Measurements from ENCODE around the gene PRDX4. TPM values are rescaled to one million over a fixed set of nuclear protein-coding genes. Genes with fewer than 3 reads are reported as not detected.

Gene PRDX4
- total RNA-seq, 1 experiment from 2014 or later = 276 TPM

- Histone ChIP-seq H3K79me2 (ENCODE audit: low read length) (no peaks in the 10 kb centered on the region), H3K9me3 (ENCODE audit: low read length) (no peaks in the 10 kb centered on the region), H3K4me3 (ENCODE audit: low read length) (no peak overlapping the region), H3F3A (ENCODE audit: low read length, unreplicated experiment) (no peaks in the 10 kb centered on the region), H3K9me2 (replicated peaks; ENCODE audit: low read length) (no peaks in the 10 kb centered on the region), H3K27ac (ENCODE audit: low read length) (no peak overlapping the region), H2AFZ (ENCODE audit: low read length) (no peak overlapping the region), H3K4me2 (ENCODE audit: low read length) (no peak overlapping the region), H3K36me3 (ENCODE audit: low read depth, low read length) (peaks cover 30% of the 10 kb centered on the region), H3K4me1 (ENCODE audit: insufficient read depth, low read length) (no peaks in the 10 kb centered on the region), H3K9ac (ENCODE audit: low read length) (no peak overlapping the region), H4K20me1 (ENCODE audit: low read length) (no peaks in the 10 kb centered on the region), H3K27me3 (ENCODE audit: low read length) (no peaks in the 10 kb centered on the region)
- ATAC-seq (no peak), DNase-seq (no peak)
- intact Hi-C loops (cut with micrococcal nuclease) = no loop called here
- TF ChIP-seq EZH2 (IDR thresholded peaks at IDR 0.05; ENCODE audit: low read length, unreplicated experiment) = no peak
- no peak for TF ChIP-seq EZH2phosphoT487 (IDR thresholded peaks at IDR 0.05; ENCODE audit: borderline replicate concordance, low read length)
- no peak for TF ChIP-seq CTCF (conservative IDR thresholded peaks at IDR 0.05; ENCODE audit: low read depth, low read length)
- no TSS peak for BruUV-seq (replicated peaks)
- ChIA-PET CTCF (interaction anchor here (0.6 kb wide), 1 partner anchor 161 kb away, joined by 11 read pairs; no protein-coding TSS in a partner anchor), POLR2A (ENCODE audit: unreplicated experiment) (no interaction called here)
Measured at GRCh38 chrX:23704673-23705206, 37.4 kb downstream of the PRDX4 start.

- Histone ChIP-seq H3K27me3 (ENCODE audit: low read length) (no peaks in the 10 kb centered on the region), H3K9me3 (ENCODE audit: low read length) (no peaks in the 10 kb centered on the region), H3K9ac (ENCODE audit: low read length) (no peak overlapping the region), H3K4me2 (ENCODE audit: low read length) (no peak overlapping the region), H3K9me2 (replicated peaks; ENCODE audit: low read length) (no peaks in the 10 kb centered on the region), H3F3A (ENCODE audit: low read length, unreplicated experiment) (no peaks in the 10 kb centered on the region), H2AFZ (ENCODE audit: low read length) (no peak overlapping the region), H3K79me2 (ENCODE audit: low read length) (no peaks in the 10 kb centered on the region), H4K20me1 (ENCODE audit: low read length) (no peaks in the 10 kb centered on the region), H3K4me3 (ENCODE audit: low read length) (no peak overlapping the region), H3K4me1 (ENCODE audit: insufficient read depth, low read length) (no peaks in the 10 kb centered on the region), H3K36me3 (ENCODE audit: low read depth, low read length) (peaks cover 30% of the 10 kb centered on the region), H3K27ac (ENCODE audit: low read length) (no peak overlapping the region)
- no peak for ATAC-seq
- ChIA-PET POLR2A (ENCODE audit: unreplicated experiment) (no interaction called here), CTCF (no interaction called here)
- BruUV-seq (replicated peaks) = no TSS peak
- no peak for DNase-seq
- intact Hi-C loops (cut with micrococcal nuclease) = no loop called here
- TF ChIP-seq CTCF (conservative IDR thresholded peaks at IDR 0.05; ENCODE audit: low read depth, low read length) = no peak
- no peak for TF ChIP-seq EZH2 (IDR thresholded peaks at IDR 0.05; ENCODE audit: low read length, unreplicated experiment)
- TF ChIP-seq EZH2phosphoT487 (IDR thresholded peaks at IDR 0.05; ENCODE audit: borderline replicate concordance, low read length) = no peak
Measured at GRCh38 chrX:23705235-23705634, 37.9 kb downstream of the PRDX4 start.

- Histone ChIP-seq H3K9me2 (replicated peaks; ENCODE audit: low read length) (no peaks in the 10 kb centered on the region), H3K27me3 (ENCODE audit: low read length) (no peaks in the 10 kb centered on the region), H3K36me3 (ENCODE audit: low read depth, low read length) (peaks cover 16% of the 10 kb centered on the region; the same call in 1 of the 2 replicates), H3K4me1 (ENCODE audit: insufficient read depth, low read length) (no peaks in the 10 kb centered on the region), H4K20me1 (ENCODE audit: low read length) (no peaks in the 10 kb centered on the region), H3K9me3 (ENCODE audit: low read length) (no peaks in the 10 kb centered on the region), H3K27ac (ENCODE audit: low read length) (no peak overlapping the region), H3K9ac (ENCODE audit: low read length) (no peak overlapping the region), H3F3A (ENCODE audit: low read length, unreplicated experiment) (no peaks in the 10 kb centered on the region), H3K4me3 (ENCODE audit: low read length) (no peak overlapping the region), H3K79me2 (ENCODE audit: low read length) (no peaks in the 10 kb centered on the region), H2AFZ (ENCODE audit: low read length) (no peak overlapping the region), H3K4me2 (ENCODE audit: low read length) (no peak overlapping the region)
- CTCF ChIA-PET = no interaction called here
- intact Hi-C loops (cut with micrococcal nuclease) = no loop called here
- POLR2A ChIA-PET (ENCODE audit: unreplicated experiment) = no interaction called here
- TF ChIP-seq EZH2phosphoT487 (IDR thresholded peaks at IDR 0.05; ENCODE audit: borderline replicate concordance, low read length) (no peak), CTCF (conservative IDR thresholded peaks at IDR 0.05; ENCODE audit: low read depth, low read length) (no peak), EZH2 (IDR thresholded peaks at IDR 0.05; ENCODE audit: low read length, unreplicated experiment) (no peak)
- no TSS peak for BruUV-seq (replicated peaks)
- ATAC-seq (no peak), DNase-seq (no peak)
Measured at GRCh38 chrX:23720117-23720677, 52.9 kb downstream of the PRDX4 start.
